Ovary (tissue), 3 donors: ENCODE data around the gene VDR.

Experiments
- POLR2A ChIP-seq: fragments of 450-650 bp; IDR thresholded peaks from one replicate; pipeline ENCODE4 v1.6.1; 2017; ENCODE audit warnings: antibody characterized with exemption, mild to moderate bottlenecking, moderate library complexity
- TF ChIP-seq, protein P1 (sequence below), 3 donors: fragments of 450-650 bp in 2 of 3; fragments of 200-600 bp in 1 of 3; IDR thresholded peaks; one replicate each; pipeline versions ENCODE4 v1.5.1 to v1.8.0; 2016 to 2022; ENCODE audit warnings: antibody characterized with exemption in 3 of 3, mild to moderate bottlenecking in 1 of 3
- donor health status: DM: no; HTN: no; CAD: no.

DNA sequence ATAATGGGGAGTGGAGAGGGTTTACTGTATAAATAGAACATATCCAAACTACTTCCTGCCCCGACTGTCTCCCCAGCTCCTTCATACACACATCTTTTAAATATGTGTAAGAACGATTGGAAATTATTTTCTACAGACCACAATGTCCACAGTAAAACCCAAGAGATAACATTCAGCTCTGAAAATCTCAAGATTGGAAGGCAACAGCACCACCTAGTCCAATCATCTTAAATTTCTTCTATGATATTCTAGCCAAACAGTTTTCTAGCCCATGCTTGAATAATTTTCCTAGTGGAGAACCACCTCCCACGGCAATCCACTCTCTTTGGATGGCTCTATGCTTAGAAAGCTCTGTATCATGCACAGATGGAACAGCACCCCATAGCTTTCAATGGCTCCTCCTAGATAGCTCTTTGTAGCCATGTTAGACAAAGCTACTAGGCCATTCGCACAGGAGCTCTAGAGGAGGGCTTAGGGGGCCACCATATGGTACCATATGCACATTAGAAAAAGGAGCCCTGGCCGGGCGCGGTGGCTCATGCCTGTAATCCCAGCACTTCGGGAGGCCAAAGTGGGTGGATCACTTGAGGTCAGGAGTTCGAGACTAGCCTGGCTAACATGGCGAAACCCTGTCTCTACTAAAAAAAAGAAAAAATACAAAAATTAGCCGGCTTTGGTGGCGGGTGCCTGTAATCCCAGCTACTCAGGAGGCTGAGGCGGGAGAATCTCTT, 18.1 kb downstream of the VDR start:
- no peak for TF ChIP-seq POLR2A
- TF ChIP-seq, protein P1, sequence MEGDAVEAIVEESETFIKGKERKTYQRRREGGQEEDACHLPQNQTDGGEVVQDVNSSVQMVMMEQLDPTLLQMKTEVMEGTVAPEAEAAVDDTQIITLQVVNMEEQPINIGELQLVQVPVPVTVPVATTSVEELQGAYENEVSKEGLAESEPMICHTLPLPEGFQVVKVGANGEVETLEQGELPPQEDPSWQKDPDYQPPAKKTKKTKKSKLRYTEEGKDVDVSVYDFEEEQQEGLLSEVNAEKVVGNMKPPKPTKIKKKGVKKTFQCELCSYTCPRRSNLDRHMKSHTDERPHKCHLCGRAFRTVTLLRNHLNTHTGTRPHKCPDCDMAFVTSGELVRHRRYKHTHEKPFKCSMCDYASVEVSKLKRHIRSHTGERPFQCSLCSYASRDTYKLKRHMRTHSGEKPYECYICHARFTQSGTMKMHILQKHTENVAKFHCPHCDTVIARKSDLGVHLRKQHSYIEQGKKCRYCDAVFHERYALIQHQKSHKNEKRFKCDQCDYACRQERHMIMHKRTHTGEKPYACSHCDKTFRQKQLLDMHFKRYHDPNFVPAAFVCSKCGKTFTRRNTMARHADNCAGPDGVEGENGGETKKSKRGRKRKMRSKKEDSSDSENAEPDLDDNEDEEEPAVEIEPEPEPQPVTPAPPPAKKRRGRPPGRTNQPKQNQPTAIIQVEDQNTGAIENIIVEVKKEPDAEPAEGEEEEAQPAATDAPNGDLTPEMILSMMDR (IDR thresholded peaks at IDR 0.05): no peak
